ENCODE data around the gene UTP15. TPM values are rescaled to one million over a fixed set of nuclear protein-coding genes. Genes with fewer than 3 reads are reported as not detected.
A peak's percentile ranks its signal among the peaks of the same experiment; 100 is the strongest.

The UTP15 gene
- total RNA-seq, 1 experiment from 2014 or later = 41.3 TPM

DNA sequence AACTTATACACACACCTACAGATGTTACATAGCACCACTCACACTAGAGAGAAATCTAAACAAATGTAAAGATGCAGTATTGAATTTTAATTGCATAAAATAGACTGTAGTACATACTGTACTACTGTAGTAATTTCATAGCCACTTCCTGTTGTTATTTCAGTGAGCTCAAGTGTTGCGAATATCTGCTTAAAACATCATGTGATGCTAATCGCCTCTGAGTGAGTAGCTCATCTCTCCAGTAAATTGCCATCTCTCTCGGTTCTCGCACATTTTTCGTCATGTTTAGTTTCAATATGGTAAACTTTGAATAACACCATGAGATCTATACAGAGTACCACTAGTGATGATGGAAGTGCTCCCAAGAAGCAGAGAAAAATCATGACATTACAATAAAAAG lies 38.5 kb downstream of the UTP15 start:
- ChIA-PET CTCF (interaction anchor here (4.5 kb wide), 1 partner anchor 13 kb away, joined by 24 read pairs; no protein-coding TSS in a partner anchor), POLR2A (interaction anchor here (1.4 kb wide), 1 partner anchor 13 kb away, joined by 3 read pairs; no protein-coding TSS in a partner anchor)
- intact Hi-C loops (cut with micrococcal nuclease) = no loop called here
- Mint-ChIP-seq H3K27me3 (ENCODE audit: insufficient read depth, unreplicated experiment) (no peaks in the 10 kb centered on the region), H3K9me3 (ENCODE audit: unreplicated experiment) (no peaks in the 10 kb centered on the region), H3K4me1 (ENCODE audit: insufficient read depth, unreplicated experiment) (peaks cover 24% of the 10 kb centered on the region), H3K4me3 (ENCODE audit: unreplicated experiment) (no peak overlapping the region), H3K27ac (ENCODE audit: low read depth, unreplicated experiment) (no peak overlapping the region), H3K36me3 (ENCODE audit: insufficient read depth, unreplicated experiment) (no peaks in the 10 kb centered on the region)
- no peak for DNase-seq (ENCODE audit: unreplicated experiment)
- no TSS peak for BruUV-seq (replicated peaks)
- TF ChIP-seq, protein P1, sequence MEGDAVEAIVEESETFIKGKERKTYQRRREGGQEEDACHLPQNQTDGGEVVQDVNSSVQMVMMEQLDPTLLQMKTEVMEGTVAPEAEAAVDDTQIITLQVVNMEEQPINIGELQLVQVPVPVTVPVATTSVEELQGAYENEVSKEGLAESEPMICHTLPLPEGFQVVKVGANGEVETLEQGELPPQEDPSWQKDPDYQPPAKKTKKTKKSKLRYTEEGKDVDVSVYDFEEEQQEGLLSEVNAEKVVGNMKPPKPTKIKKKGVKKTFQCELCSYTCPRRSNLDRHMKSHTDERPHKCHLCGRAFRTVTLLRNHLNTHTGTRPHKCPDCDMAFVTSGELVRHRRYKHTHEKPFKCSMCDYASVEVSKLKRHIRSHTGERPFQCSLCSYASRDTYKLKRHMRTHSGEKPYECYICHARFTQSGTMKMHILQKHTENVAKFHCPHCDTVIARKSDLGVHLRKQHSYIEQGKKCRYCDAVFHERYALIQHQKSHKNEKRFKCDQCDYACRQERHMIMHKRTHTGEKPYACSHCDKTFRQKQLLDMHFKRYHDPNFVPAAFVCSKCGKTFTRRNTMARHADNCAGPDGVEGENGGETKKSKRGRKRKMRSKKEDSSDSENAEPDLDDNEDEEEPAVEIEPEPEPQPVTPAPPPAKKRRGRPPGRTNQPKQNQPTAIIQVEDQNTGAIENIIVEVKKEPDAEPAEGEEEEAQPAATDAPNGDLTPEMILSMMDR (IDR thresholded peaks at IDR 0.05; ENCODE audit: unreplicated experiment) = no peak

DNA sequence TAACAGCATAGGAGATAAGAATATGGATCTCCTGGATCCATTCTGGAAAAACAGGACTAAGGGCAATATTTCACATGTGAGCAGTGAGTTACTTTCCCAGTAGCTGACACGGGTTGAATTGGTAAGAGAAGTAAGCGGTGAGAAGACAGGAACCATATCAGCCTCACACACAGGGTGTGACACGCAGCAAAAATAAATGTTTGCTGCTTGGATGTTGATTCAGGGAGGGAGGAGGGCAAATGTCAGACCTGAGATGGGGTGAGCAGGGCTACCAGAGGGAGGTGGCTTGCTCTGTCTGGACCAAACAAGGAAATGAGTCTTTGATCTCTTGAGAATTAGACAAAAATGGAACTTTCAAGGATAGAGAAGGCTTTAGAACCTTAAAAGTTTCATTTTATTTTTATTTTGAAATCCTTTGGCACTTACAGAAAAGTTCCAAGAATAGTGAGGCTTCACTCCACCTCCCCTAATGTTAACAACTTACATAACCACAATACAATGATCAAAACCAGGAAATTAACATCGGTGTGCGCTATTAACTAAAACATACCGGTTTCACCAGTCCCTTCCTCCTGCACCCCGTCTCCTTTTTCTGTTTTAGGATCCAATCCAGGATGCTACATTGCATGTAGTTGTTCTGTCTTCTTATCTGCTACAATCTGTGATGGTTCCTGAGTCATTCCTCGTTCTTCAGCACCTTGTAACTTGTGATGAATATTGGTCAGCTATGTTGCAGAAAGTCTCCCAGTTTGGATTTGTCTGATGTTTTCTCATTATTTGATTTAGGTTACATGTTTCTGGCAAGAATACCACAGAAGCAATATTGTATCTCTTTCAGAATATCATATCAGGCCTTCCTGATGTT lies 39.9 kb downstream of the UTP15 start:
- intact Hi-C loops (cut with micrococcal nuclease) = no loop called here
- ChIA-PET POLR2A (interaction anchor here (1.2 to 1.8 kb wide), 3 partner anchors 10 to 20 kb away, joined by 3 to 4 read pairs (median 3); partner anchors contain the start of gene ARHGEF28), CTCF (interaction anchor here (0.6 to 4.5 kb wide), 7 partner anchors 9 to 1042 kb away, joined by 3 to 24 read pairs (median 3); no protein-coding TSS in a partner anchor)
- no peaks in the 10 kb centered on the region for H3K27me3 Mint-ChIP-seq (ENCODE audit: insufficient read depth, unreplicated experiment)
- peaks cover 24% of the 10 kb centered on the region for H3K4me1 Mint-ChIP-seq (ENCODE audit: insufficient read depth, unreplicated experiment)
- peak overlapping the region; percentile 67 for H3K27ac Mint-ChIP-seq (ENCODE audit: low read depth, unreplicated experiment)
- TF ChIP-seq, protein P1 (IDR thresholded peaks at IDR 0.05; ENCODE audit: unreplicated experiment) = no peak
- H3K4me3 Mint-ChIP-seq (ENCODE audit: unreplicated experiment) = no peak overlapping the region
- H3K9me3 Mint-ChIP-seq (ENCODE audit: unreplicated experiment) = no peaks in the 10 kb centered on the region
- H3K36me3 Mint-ChIP-seq (ENCODE audit: insufficient read depth, unreplicated experiment) = no peaks in the 10 kb centered on the region
- no TSS peak for BruUV-seq (replicated peaks)
- no peak for DNase-seq (ENCODE audit: unreplicated experiment)

DNA sequence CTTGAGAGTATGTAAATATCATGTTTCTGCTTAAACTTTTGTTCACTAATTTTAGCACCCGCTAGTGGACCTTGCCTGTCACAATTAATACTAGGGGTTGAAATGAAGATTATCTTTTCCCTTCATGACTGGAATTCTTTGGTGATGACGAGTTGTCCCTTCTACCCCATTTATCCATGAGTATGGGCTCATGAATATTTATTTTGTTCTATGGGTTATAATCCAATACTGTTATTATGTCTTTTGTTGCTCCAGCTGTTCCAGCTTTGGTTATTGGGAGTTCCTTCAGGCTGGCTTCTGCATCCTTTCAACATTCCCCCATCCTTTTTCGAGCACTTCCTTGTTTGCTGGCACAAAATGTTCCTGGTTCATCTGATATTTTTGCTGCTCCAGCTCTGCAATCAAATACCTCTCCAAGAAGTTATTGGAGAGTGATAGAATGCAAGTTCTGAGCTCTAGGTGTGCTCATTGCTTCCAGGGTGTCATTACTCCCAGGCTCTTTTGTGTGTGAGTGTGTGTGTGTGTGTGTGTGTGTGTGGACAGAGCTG lies 40.7 kb downstream of the UTP15 start:
- no peak for DNase-seq (ENCODE audit: unreplicated experiment)
- Mint-ChIP-seq H3K9me3 (ENCODE audit: unreplicated experiment) (no peaks in the 10 kb centered on the region), H3K4me1 (ENCODE audit: insufficient read depth, unreplicated experiment) (peaks cover 24% of the 10 kb centered on the region), H3K27me3 (ENCODE audit: insufficient read depth, unreplicated experiment) (no peaks in the 10 kb centered on the region), H3K4me3 (ENCODE audit: unreplicated experiment) (no peak overlapping the region), H3K36me3 (ENCODE audit: insufficient read depth, unreplicated experiment) (no peaks in the 10 kb centered on the region), H3K27ac (ENCODE audit: low read depth, unreplicated experiment) (no peak overlapping the region)
- no TSS peak for BruUV-seq (replicated peaks)
- POLR2A ChIA-PET = interaction anchor here (1.2 to 1.8 kb wide), 2 partner anchors 9 to 15 kb away, joined by 3 to 4 read pairs; no protein-coding TSS in a partner anchor
- TF ChIP-seq, protein P1 (IDR thresholded peaks at IDR 0.05; ENCODE audit: unreplicated experiment) = no peak
- CTCF ChIA-PET = interaction anchor here (0.6 to 4.5 kb wide), 4 partner anchors 10 to 87 kb away, joined by 3 to 24 read pairs (median 7); no protein-coding TSS in a partner anchor
- intact Hi-C loops (cut with micrococcal nuclease) = no loop called here

DNA sequence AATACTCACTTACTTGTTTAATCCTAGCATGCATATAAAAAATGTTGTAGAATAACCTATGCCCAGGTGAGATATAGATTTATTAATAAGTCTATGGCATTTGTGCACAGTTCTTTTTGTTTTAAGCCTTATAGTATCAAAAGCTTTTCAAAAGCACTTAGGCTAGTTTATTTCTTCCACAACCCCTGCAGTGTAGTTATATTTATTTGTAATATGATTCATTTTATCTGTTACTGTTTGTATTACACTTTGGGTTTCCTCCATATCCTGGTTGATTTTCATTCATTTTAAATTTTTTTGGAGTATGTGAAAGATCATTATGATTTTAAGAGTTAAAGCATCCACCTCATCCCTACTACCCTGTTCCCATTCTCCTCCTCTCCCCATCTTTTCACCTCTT lies 41.7 kb downstream of the UTP15 start:
- ChIA-PET CTCF (interaction anchor here (0.6 to 4.5 kb wide), 6 partner anchors 11 to 138 kb away, joined by 3 to 24 read pairs (median 4); no protein-coding TSS in a partner anchor), POLR2A (no interaction called here)
- no peaks in the 10 kb centered on the region for H3K9me3 Mint-ChIP-seq (ENCODE audit: unreplicated experiment)
- no peak for DNase-seq (ENCODE audit: unreplicated experiment)
- no peaks in the 10 kb centered on the region for H3K36me3 Mint-ChIP-seq (ENCODE audit: insufficient read depth, unreplicated experiment)
- peaks cover 24% of the 10 kb centered on the region for H3K4me1 Mint-ChIP-seq (ENCODE audit: insufficient read depth, unreplicated experiment)
- BruUV-seq (replicated peaks) = no TSS peak
- H3K27me3 Mint-ChIP-seq (ENCODE audit: insufficient read depth, unreplicated experiment) = no peaks in the 10 kb centered on the region
- TF ChIP-seq, protein P1 (IDR thresholded peaks at IDR 0.05; ENCODE audit: unreplicated experiment) = no peak
- H3K27ac Mint-ChIP-seq (ENCODE audit: low read depth, unreplicated experiment) = no peak overlapping the region
- no peak overlapping the region for H3K4me3 Mint-ChIP-seq (ENCODE audit: unreplicated experiment)
- intact Hi-C loops (cut with micrococcal nuclease) = no loop called here

All from MCF 10A (cell line).